Kidney (tissue), 14 donors: ENCODE data around the gene REEP3. TPM values are rescaled to one million over a fixed set of nuclear protein-coding genes. Genes with fewer than 3 reads are reported as not detected.

Experiments
- DNase-seq, 5 donors: peaks; one replicate each; pipeline ENCODE4 v3.0.0-alpha.2; 2013 to 2020
- FAIRE-seq: peaks from 2 replicates; lab custom pipeline; 2012; peaks lifted over from hg19 to GRCh38; lab: Jason Lieb, UNC
- H3K27ac ChIP-seq, 2 donors: one replicate each; pipeline ENCODE4 v1.7.0; 2013; ENCODE audit warnings: low read depth in 2 of 2, low read length in 2 of 2, inconsistent platforms in 1 of 2
- H3K27me3 ChIP-seq: one replicate; pipeline ENCODE4 v1.7.1; 2013; ENCODE audit warnings: low read length, inconsistent platforms; ENCODE audit not compliant: control insufficient read depth, insufficient read depth
- H3K36me3 ChIP-seq, 3 donors: one replicate each; pipeline versions ENCODE4 v1.7.0 to v1.7.1; 2013; ENCODE audit warnings: low read length in 3 of 3, control low read depth in 1 of 3, inconsistent platforms in 1 of 3; ENCODE audit not compliant: insufficient read depth in 3 of 3, control insufficient read depth in 2 of 3
- H3K4me1 ChIP-seq, 3 donors: one replicate each; pipeline versions ENCODE4 v1.7.0 to v1.7.1; 2013; ENCODE audit warnings: low read length in 3 of 3, inconsistent platforms in 1 of 3, low read depth in 1 of 3; ENCODE audit not compliant: control insufficient read depth in 2 of 3, insufficient read depth in 2 of 3
- H3K4me3 ChIP-seq, 3 donors: one replicate each; pipeline versions ENCODE4 v1.7.0 to v1.8.1; 2013; ENCODE audit warnings: low read length in 3 of 3, control low read depth in 1 of 3, inconsistent platforms in 1 of 3
- H3K9ac ChIP-seq, 3 donors: one replicate each; pipeline versions ENCODE4 v1.7.0 to v1.7.1; 2013; ENCODE audit warnings: low read length in 3 of 3, control low read depth in 1 of 3, inconsistent platforms in 1 of 3
- H3K9me3 ChIP-seq, 3 donors: one replicate each; pipeline versions ENCODE4 v1.7.0 to v1.7.1; 2013; ENCODE audit warnings: low read length in 3 of 3, control low read depth in 1 of 3, inconsistent platforms in 1 of 3; ENCODE audit not compliant: control insufficient read depth in 2 of 3, insufficient read depth in 1 of 3
- CTCF ChIP-seq: IDR thresholded peaks from 3 replicates; pipeline ENCODE4 v1.5.1; 2012; ENCODE audit warnings: mild to moderate bottlenecking, moderate library complexity, borderline replicate concordance; ENCODE audit not compliant: insufficient read depth; ENCODE audit errors: extremely low read depth
- intact Hi-C: fragments of 100-400 bp; cut with DNase I; formaldehyde crosslinking; loops from one replicate; pipeline ENCODE4 v1.11.1; 2022
- polyA plus RNA-seq: library from polyadenylated mRNA; stranded (reverse); fragments of 350-450 nt; fragmentation: Illumina TruSeq; extraction: RNeasy Lipid Tissue Mini Kit (QIAGEN cat#74804); gene quantifications from one replicate; pipeline ENCODE4 v1.2.3, GENCODE V29; 2014; ENCODE audit warnings: low read depth, low replicate concordance; ENCODE audit not compliant: insufficient read depth
- total RNA-seq: library from RNA; stranded (reverse); fragmentation: NEBNext Ultra II Directional; extraction: Animal tissue kit (Norgen Biotek cat#: 25700); gene quantifications from one replicate; pipeline ENCODE4 v1.2.1, GENCODE V29; 2021
- donor health status: control.
- donor health status: control.
- donor health status: control.
- donor health status: control.
- donor health status: control.
- donor health status: DM: yes; HTN: yes; CAD: no.
- donor health status: Normal renal cell carcinoma (clear cell type).

Gene REEP3
- total and polyA plus RNA-seq, 2 donors from 2014 or later, result 12.7 to 34.6 TPM

DNA sequence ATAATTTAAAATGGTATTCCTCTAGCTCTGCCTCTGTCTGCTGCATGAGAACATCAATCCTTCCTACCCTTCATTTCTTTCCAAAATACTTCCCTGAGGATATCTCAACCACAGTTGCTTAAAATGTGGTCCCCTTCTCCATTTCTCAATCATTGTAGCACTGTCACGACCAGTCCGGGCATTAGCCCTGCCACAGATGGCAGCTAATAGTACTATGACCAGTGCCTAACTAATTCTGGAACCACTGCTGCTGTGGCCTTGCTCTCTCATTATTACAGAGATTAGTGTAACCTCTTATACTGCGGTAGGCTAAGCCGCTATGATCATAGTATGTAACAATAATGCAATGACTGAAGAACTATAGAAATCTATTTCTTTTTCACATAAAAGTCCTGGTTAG is 66.0 kb downstream of the REEP3 start:
- FAIRE-seq, result no peak
- DNase-seq, result no peak
- Histone ChIP-seq H3K4me3 (no peak overlapping the region), H3K27me3 (no peaks in the 10 kb centered on the region), H3K4me1 (peaks cover 0 to 5% (median 3%) of the 10 kb centered on the region in 3 donors), H3K36me3 (no peaks in the 10 kb centered on the region), H3K27ac (no peak overlapping the region), H3K9me3 (no peaks in the 10 kb centered on the region), H3K9ac (no peak overlapping the region)
- intact Hi-C loops, result no loop called here
- no peak for TF ChIP-seq CTCF

- Histone ChIP-seq H3K36me3 (no peaks in the 10 kb centered on the region), H3K9ac (no peak overlapping the region), H3K4me3 (no peak overlapping the region), H3K27ac (no peak overlapping the region), H3K27me3 (no peaks in the 10 kb centered on the region), H3K9me3 (no peaks in the 10 kb centered on the region), H3K4me1 (peaks cover 0 to 5% (median 3%) of the 10 kb centered on the region in 3 donors)
- FAIRE-seq (peak; percentile 41), DNase-seq (no peak)
- TF ChIP-seq CTCF, result no peak
- intact Hi-C loops, result no loop called here
Measured at GRCh38 chr10:63588436-63589167, 67.4 kb downstream of the REEP3 start.

GRCh38 chr10:63591600-63592379 is 70.6 kb downstream of the REEP3 start:
- no peak for TF ChIP-seq CTCF
- FAIRE-seq, result no peak
- H3K27me3 ChIP-seq, result no peaks in the 10 kb centered on the region
- intact Hi-C loops, result no loop called here
- peaks cover 0 to 8% (median 2%) of the 10 kb centered on the region in 3 donors for H3K4me1 ChIP-seq
- no peaks in the 10 kb centered on the region for H3K9me3 ChIP-seq
- peaks cover 0 to 1% (median 0%) of the 10 kb centered on the region in 3 donors for H3K36me3 ChIP-seq
- no peak for DNase-seq
- H3K27ac ChIP-seq, result no peak overlapping the region
- no peak overlapping the region for H3K4me3 ChIP-seq
- no peak overlapping the region for H3K9ac ChIP-seq
